HepG2 (cell line): ENCODE results near the gene C1orf21.

ENCODE experiments used
- HDAC2 ChIP-seq: sonication (generic); formaldehyde crosslinking; IDR thresholded peaks from 2 replicates; pipeline ENCODE4 v1.4.0; 2020; ENCODE audit warnings: missing genetic modification reagents
- POLR2AphosphoS5 ChIP-seq: IDR thresholded peaks from 2 replicates; pipeline ENCODE4 v1.6.1; 2012; ENCODE audit warnings: low read depth, low read length
- U2AF2 ChIP-seq: fragments of 200-400 bp; formaldehyde crosslinking; IDR thresholded peaks from 2 replicates; pipeline ENCODE4 v1.6.1; 2017; ENCODE audit warnings: low read depth, mild to moderate bottlenecking, low read length
- ZFP36L2 ChIP-seq: sonication (generic); formaldehyde crosslinking; IDR thresholded peaks from 2 replicates; pipeline ENCODE4 v1.4.0; 2020; ENCODE audit warnings: missing genetic modification reagents

GRCh38 chr1:184669391-184669790 lies 282.6 kb downstream of the C1orf21 start:
- no peak for TF ChIP-seq POLR2AphosphoS5
- no peak for TF ChIP-seq ZFP36L2 (CRISPR knock-in tag)
- no peak for TF ChIP-seq U2AF2
- TF ChIP-seq HDAC2 (CRISPR knock-in tag) = no peak
